RPMI8226 (cell line): Measurements from ENCODE around the gene KLHL29.

ENCODE experiments used
- DNase-seq: peaks from one replicate; pipeline ENCODE4 v3.0.0-alpha.2; 2015

KLHL29 gene

DNA sequence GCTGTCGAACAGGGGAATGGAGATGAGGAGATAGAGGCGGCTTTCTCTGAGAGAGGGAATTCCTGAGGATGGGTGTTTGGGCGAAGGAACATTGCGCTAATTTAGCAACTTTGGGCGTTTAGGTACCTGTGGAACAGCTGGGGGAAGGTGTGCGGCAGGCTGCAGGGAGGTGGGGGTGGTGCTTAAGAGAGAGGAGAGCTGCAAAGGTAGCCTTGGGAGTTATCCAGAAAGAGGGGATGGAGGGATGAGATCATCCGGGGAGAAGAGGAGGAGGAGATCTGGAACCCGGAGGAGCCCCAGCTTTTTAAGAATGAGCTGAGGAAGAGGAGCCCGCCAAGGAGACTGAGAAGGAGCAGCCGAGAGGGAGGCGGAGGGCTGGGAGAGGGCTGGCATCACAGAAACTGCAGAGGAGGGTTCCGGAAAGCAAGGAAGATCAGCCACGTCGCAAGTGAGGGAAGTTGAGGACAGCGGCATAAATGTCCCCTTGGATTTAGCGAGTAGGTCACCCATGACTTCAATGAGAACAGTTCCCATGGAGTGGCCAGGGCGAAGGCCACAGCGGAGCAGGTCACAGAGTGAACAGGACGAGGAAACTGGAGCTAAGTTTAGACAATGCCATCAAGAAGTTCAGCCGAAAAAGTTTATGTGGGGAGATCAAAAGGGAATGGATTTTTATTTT lies 174.7 kb downstream of the KLHL29 start:
- DNase-seq: no peak

DNA sequence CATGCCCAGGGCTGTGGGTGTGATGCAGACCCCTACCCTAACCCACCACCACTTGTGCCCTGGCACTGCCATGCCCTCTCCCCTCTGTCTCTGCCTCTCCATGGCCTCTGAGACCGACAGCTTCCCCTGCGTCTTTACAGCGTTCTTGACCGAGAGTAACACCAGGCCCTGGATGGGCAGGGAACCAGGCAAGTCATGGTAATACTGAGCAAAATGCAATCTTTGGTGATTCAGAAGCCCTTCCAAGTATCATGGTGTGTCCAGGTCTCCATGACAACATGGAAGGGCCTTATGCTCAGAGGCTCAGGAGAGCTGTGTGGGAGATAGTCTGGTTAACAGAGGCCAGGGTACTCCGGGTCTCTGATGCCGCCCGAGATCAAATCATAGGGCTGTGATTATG lies 176.1 kb downstream of the KLHL29 start:
- no peak for DNase-seq

DNA sequence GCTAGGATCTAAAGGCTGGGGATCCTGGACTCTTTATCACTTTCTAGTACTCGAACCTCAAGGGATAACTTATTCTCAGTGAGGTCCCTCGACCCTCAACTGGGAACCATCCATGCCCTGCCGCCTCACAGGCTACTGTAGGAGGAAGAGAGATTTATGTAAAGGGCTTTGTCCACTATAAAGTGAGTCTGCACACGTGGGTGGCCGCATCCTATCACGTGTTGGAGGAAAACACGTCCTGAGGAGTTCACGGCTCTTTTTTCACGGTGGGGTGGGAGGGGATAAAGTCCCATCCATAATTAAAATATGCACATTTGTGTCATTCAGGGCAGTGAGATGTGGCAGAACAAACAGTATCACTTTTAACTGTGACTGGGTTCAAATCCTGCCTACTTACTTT lies 176.6 kb downstream of the KLHL29 start:
- DNase-seq: no peak

DNA sequence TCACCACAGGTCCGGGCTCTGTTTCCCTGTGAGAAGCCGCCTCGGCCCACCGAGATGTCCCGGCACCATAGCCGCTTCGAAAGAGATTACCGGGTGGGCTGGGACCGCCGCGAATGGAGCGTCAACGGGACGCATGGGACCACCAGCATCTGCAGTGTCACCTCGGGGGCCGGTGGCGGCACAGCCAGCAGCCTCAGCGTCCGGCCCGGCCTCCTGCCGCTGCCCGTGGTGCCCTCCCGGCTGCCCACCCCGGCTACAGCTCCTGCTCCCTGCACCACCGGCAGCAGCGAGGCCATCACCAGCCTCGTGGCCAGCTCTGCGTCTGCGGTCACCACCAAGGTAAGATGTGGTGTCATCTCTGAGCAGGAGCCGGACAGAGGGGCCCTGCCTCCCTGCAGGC lies 177.2 kb downstream of the KLHL29 start:
- DNase-seq: no peak

DNA sequence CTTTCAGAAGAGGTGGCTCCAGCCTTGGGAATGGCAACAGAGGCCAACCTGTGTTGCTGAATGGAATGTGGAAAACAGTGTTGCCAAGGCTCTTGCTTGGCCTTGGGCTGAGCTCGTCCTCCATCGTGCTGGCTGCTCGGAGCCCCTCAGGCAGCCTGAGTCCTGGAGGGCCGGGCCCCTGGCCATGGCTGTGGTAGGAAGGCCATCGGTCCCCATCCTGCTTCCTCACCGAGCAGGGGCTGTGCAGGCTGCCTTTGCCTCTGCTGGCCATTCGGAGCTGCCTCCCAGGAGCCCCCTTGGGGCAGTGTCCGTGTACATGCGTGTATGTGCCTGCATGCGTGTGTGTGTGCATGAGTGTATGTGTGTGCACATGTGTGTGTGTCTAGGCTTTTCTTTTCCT lies 178.2 kb downstream of the KLHL29 start:
- DNase-seq: no peak

DNA sequence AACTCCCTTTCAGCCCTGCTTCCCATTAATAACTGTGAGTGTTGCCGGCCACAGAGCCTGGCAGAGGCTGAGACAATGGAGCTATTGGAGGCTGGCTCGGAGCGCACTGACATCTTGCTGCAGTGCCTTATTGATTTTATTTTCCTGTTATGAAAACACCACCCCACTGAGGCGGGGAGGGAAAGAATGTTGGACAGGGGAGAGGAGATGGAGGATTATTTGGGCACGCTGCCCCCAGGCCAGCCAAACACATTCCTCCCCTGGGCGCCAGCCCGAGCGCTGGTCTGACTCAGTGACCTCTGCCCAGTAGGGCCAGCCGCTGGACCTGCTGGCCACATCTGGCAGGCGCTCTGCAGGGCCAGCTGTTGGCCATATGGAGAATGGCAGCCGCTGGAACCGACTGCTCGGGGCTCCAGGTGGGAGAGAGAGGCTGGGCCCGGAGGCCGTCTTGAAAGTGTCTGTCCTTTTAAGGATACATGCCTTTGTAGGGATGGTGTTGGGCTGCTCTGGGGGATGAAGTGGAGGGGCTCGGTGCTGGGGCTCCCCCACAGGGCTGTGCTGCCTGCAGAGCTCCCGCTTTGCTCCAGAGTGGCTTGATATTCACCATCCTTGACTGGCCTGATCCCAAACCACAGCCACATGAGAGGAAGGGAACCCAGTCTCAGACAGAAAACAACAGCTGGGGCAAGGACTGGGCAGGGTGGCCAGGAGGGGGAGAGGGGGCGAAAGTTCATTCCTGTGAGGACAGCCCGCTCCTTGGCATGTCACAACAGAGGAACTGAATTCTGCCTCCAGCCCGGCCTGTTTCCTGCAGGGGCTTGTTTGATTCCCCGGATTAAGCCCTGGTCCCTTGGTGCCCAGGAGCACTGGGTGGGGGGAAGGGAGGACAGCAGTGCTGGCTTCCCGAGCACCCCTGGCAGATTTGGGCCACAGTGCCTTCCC lies 179.0 kb downstream of the KLHL29 start:
- no peak for DNase-seq

DNA sequence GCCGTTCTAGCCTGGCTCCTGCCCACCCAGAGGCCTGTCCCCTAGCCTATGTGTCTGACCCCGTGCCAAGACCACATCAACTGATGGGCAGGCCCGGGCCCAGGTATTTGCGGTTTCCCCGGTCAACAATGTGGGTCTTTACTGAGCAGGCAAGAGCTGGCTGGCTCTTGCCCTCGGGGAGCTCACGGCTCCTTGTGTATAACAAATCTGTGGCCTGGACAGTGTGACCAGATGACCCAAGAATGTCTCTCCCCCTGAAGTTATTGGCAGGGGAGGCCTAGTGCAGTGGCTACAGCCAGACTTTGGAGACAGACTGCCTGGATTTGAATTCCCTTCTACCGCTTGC lies 179.6 kb downstream of the KLHL29 start:
- DNase-seq: no peak

DNA sequence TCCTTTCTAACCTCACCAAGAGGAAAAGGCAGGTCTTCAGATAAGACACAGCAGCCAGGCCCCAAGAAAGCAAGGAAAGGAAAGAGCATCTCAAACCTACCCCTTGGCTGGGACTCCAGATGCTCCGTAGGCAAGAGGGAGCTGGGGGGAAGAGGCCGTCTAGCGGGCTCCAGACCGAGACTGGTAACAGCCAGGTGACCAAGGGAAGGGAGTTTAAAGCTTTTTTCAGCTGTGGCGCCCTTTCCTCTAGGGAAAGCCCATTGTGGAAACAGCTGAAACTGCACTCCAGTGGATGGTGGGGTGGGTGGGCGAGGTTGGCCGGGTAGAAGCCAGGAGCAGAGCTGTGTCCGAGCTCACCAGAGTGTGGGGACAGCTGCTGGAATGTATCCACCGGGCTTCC lies 180.4 kb downstream of the KLHL29 start:
- no peak for DNase-seq

DNA sequence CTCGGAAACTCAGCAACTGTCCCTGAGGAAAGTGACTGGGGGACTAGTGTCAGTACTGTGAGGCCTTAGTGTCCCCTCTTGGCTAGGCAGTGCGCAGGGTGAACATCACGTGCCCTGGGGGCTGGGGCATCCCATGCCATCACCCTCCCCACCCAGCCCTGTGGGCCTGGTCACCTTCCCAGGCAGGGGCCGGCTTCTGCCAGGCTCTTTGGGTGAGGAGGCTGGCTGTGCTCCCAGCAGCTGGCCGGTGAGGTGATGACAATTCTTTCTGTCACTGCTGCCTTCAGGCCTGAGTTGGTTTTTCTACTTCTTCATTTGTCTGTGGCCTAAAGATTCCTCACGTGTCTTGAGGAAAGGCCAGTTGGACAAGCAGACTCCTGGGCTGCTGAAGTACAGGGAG lies 180.8 kb downstream of the KLHL29 start:
- no peak for DNase-seq

DNA sequence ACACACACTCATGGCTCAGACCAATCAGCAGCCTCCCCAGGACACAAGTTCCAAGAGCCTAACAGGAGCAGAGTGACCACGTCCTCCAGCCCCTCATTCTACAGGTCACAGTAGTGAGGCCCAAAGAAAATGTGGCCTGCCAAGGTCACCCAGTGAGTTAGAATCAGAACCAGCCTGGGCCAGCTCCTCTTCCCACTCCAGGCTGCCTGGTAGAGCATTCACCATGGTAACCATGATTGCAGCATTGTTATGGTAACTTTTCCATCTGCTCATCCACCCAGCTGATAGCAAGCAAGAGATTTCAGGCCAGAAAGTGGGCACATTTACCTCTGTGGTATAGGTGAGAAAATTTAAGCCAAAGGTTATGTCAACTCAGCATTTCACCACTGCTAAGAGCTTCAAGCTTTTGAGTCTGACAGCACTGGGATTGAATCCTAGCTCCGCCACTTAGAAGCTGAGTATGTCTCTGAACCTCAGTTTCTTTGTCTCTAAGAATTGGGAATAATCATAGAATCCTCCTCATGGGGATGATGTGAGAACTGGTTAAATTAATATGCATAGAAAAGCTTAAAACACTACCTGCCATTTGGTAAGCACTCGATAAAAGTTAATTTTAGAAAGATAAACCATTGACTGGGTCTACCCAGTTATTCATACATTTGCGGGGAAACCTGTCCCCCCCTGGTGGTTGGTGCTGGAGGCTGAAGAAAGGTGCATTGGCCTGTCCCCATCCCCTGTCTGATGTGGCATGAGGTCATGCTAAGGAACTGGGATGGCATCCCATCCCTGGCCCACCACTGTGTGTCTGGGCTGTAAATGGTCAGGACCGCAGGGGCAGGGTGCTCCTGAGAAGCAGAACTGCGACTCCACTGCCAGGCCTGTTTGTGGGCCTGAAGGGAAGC lies 181.5 kb downstream of the KLHL29 start:
- DNase-seq: peak; percentile 53

DNA sequence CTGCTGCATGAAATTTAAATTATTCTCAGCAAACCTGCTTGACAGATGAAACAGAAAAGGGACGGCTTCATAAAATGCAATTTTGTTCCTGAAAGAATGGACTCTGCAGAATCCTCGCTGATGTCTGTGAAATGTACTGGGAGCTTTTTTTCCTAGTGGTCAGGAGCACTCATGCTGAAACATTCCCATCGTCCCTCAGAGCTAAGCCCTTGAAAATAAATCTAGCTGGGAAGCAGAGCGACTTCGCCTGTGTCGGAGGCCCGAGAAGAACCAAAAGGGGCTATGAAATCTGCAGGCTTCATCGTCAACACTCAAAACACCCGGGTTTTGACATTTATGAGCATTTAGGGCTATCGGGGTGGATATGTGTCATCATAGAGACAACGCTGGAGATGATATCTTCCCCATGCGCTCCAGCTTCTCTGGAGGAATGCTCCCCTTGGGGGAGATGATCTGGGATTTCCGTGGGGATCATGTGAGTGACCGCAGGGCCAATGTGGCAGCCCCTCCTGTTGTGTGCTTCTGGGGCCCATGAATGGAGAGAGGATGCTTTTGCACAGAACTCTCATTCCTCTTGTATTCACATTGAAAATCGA lies 182.3 kb downstream of the KLHL29 start:
- DNase-seq: no peak

DNA sequence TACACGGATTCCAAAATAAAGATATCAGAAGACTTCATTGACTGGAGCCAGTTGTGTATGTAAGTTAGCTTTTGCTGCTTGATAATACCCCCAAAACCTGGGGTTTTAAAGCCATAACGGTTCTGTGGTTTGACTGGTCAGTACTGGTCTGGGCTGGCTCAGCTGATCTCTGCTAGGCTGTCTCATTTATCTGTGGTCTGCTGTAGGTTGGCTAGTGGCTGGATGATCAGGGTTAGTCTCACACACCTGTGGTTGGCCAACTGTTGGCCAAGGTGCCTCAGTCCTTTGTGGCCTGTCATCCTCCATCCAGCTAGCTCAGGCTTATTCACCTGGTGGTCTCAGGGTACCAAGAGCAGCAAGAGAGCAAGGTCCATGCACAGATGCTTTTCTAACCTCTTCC lies 183.2 kb downstream of the KLHL29 start:
- DNase-seq: no peak

DNA sequence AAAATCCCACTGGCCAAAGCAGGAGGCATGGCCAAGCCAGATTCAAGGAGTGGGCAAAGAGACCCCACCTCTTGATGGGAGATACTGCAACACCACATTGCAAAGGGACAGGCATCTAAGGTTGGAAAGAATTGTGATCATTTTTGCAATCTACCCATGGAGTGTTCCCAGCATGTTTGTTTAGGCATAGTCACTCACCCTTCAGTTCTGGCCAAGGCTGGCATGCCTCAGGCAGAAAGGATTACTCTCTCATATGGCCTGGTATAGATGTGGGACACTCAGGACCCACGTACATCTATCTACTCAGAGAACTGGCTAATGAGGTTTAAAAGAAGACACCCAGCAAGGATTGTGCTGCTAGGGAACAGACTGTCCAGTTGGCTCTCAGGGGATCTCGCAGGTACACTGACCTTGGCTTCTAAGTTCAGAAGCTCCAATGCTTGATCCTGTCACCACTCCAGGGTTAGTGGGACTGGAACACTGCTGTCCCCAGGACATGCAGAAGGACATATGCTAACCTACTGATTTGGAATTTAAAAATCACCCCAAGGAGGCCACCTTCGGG lies 183.7 kb downstream of the KLHL29 start:
- no peak for DNase-seq

DNA sequence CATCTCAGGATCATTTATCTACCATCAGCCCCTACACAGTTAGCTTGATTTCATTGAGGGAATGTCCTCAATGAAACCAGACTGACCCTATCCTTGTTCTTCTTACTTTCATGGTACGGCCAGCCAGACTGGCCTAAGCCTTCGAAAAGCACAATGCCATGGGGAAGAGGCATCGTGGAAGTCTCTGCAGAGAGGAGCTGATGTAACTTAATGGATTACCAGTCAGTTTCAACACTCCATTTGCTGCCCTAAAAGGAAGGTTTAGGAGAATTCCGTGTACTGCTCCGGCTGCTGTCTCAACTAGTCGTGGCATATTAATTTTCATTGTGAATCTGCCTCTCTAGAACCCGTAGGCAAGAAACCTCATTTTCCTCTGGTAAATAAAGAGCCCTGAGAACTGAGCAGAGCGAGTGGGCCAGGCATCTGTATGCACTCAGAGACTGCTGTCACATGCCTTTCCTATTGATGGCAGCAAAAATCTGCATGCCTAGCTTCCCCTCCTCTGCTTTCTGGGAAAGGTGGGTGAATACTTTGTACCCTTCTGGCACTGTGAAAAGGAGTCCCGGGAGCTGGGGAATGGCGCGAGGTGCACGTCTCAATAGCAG lies 184.9 kb downstream of the KLHL29 start:
- DNase-seq: no peak

DNA sequence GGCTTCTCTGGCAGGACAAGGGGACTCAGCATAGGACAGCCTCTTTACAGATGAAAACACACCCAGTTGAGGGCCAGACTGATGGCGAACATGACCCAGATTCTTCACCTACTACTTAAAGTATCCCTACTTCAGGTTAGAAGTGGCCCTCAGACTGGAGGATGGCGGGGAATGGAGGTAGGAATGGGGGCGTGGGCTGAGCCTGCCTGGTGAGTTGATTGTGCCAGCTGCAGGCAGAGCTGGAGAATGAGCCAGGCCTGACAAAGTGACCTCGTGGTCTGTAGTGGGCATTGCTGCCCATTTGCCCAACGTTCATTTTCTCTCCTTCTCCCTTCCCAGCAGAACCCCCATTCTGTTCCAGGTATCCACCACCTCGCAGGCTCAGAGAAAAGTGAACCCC lies 186.1 kb downstream of the KLHL29 start:
- DNase-seq: no peak

DNA sequence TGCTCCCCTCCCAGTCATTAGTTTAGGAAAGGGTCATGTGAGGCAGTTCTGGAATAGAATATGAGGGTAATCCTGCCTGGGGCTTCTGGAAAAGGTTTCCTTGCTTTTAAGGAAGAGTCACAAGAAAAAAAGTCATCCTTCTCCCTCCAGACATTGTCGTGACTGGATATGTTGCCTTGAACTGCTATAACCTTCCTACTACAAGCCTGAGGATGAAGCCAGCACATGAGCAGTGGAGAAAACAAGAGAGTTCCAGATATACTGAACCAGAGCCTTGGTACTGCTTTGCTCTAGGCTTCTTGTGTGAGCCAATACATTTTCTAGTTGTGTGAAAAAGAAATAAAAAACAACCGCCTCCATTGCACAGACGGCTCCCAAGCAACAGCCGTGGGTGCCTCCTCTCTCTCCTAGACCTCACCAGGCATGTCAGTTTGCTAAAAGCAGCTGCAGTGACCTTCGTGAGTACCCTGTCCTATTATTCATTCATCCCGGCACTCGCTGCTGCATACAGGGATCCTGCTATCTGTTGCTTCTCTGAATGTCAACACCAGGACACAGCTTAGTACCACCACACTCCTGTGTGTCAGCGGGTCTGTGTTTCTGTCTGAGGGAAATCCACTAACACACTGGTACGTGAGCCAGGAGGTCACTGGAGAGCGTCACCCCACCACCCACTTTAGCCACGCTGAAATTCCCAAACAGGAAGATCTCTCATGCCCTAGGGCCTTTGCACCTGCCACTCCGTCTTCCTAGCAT lies 186.7 kb downstream of the KLHL29 start:
- no peak for DNase-seq

DNA sequence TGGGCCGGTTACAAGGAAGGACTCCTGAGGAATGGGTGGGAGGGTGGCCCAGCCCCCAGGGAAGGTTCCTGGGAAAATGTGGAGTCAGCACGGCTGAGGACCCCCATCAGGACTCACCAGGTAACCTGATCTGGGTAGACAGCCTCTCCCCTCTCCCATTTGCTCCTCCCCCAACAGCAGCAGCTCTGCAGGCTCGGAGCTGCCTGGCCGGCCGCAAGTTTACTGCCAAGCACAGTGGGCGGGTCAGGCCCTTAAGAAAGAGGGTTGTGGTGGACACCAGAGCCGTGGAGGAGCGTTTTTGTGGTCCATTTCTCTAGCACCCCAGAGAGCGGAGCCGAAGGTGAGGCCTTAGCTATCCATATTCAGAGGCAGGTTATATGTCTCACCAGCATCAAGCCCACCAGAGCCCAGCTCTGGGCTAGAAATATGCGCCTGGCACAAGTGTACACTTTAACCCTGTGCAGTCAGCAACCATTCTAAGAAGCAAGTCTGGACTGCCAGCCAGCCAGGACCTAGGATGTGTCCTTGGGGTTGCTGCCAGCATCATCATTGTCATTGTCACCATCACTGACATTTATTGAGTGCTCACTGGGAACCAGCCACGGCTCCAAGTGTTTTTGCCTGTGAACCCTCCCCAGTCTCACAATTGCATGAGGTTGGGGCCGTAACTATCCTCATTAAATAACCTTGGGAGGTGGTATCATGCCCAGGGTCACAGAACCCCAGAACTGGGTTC lies 190.1 kb downstream of the KLHL29 start:
- DNase-seq: no peak

DNA sequence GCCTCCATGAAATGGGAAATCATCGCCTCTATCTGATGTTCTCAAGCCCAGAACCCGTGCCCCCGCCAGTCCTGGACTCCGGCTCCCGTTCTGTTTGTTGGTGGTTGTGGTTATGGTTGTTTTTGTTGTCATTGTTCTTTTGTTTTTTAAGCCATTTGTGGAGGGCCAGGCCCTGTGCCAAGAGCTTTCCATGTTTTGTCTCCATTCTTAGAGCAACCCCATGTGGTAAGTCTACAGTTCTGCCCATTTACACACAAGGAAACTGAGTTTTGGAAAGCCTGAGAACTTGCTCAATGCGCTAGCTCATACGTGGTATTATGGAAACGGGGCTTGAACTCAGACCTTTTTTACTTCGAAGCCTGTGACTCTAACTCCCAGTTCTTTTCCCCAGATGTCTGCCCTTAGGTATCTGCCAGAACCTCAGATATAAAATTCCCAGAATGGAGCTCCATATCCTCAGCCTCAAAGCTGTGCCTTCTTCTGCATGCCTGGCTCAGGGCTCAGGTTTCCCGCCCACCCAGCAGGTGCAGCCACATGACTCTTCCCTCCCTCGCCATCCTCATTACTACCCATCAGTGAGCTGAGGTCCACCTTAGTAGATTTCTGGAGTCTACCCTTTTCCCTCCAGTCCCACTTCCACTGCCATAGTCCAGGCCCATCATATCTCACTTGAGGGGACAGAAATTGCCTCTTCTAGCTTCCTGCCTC lies 194.1 kb downstream of the KLHL29 start:
- DNase-seq: no peak

DNA sequence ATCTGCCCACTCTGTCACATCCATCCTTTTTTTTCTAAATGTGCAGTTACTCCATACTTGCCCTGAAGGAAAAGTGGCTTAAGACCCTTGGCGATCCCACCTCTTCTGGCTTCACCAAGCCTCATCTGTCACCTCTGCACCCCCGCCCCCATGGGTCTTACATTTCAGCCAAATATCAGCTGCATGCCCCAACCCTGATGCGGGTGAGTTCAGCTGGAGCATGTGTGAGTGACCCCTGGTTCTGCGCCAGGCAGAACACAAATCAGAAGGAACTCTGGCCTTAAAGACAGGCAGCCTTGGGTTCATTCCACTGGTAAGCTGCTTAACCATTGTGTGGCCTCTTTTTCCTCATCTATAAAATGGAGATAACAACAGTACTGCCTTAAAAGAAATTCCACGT lies 194.7 kb downstream of the KLHL29 start:
- no peak for DNase-seq

DNA sequence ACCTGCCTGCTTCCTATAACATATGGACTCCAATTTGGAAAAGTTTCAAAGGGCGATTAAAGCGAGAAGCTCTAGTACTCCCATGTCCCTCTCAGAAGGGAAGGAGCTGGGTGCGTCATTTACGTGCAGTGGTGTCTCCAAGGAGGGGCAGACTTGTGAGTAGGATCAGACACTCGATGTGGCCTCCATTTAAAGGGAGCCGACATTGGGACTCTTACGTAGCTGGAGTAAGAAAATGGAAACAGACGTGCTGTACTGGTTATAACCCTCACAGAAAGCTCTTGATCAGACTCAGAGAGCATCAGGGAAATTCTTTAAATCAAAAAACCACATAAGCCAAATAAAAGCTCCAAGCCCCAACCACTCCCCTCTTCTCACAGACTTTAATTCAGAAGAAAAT lies 198.5 kb downstream of the KLHL29 start:
- DNase-seq: no peak
